ENCODE data around the gene SEMA6A.

The SEMA6A gene

DNA sequence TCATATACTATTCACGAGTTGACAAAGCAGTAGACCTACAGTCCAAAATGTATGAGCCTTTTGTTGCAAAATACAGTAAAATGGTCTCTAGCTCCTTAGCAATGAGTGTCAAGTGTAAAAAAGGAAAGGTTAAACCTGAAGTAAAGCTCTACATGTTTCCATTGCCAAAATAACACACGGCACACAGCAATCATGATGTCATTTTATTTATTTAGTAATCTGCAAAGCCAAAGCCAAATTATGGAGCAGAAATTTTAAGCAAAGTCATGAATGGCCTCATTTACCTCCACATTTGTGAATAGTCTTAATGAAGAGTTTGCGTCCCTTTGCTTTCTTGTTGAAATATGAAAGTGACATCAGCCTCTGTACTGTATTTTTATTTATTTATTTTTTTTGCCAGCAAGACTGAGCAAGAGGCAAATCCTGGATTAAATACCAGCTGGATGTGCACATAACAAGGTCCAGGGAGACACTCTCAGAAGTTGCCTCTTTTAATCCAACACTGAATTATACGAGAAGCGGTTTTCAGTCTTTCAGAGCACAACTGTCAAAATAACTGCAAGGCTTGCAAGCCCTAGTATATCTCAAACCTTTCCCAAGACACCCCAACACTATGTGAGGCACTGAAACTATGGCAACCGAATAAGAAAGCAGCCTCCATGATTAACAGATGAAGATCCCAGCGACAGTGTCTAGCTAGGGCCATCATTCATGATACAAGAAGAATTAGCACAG lies 9.7 kb downstream of the SEMA6A start:
- H3K4me3 ChIP-seq (ENCODE audit: low read depth, low read length): peak overlapping the region; percentile 98
- H3K27me3 ChIP-seq (ENCODE audit: control insufficient read depth, insufficient read depth, low read length): no peaks in the 10 kb centered on the region
- H3K9ac ChIP-seq (ENCODE audit: low read length): no peak overlapping the region
- peaks cover 75% of the 10 kb centered on the region for H3K36me3 ChIP-seq (ENCODE audit: control insufficient read depth, insufficient read depth, low read length)
- no peaks in the 10 kb centered on the region for H3K9me3 ChIP-seq (ENCODE audit: control insufficient read depth, insufficient read depth, low read depth, low read length)
- H3K27ac ChIP-seq (ENCODE audit: low read depth, low read length): no peak overlapping the region
- peaks cover 92% of the 10 kb centered on the region for H3K4me1 ChIP-seq (ENCODE audit: control insufficient read depth, insufficient read depth, low read length)

DNA sequence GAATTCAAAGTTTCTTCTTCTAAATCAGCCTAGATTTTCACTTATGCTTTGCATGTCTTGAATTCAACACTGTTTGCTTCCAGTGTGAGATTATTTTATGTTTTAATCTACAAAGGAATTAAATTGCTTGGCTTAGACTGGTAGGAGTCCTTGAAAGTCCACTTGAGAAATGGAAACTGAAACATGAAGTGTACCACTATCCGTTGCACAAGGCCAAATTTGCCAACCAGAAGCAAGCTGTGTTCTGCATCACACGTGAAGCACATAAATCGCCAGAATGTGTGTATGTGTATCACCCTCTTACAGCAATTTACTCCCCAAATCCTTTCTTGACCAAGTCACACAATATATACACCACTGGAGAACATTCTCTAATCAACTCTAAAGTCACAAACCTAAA lies 10.3 kb downstream of the SEMA6A start:
- Histone ChIP-seq H3K36me3 (ENCODE audit: control insufficient read depth, insufficient read depth, low read length) (peaks cover 69% of the 10 kb centered on the region), H3K4me3 (ENCODE audit: low read depth, low read length) (peak overlapping the region; percentile 98; the same call in 1 of the 2 replicates), H3K27ac (ENCODE audit: low read depth, low read length) (no peak overlapping the region), H3K4me1 (ENCODE audit: control insufficient read depth, insufficient read depth, low read length) (peaks cover 92% of the 10 kb centered on the region), H3K9ac (ENCODE audit: low read length) (no peak overlapping the region), H3K9me3 (ENCODE audit: control insufficient read depth, insufficient read depth, low read depth, low read length) (no peaks in the 10 kb centered on the region), H3K27me3 (ENCODE audit: control insufficient read depth, insufficient read depth, low read length) (no peaks in the 10 kb centered on the region)

DNA sequence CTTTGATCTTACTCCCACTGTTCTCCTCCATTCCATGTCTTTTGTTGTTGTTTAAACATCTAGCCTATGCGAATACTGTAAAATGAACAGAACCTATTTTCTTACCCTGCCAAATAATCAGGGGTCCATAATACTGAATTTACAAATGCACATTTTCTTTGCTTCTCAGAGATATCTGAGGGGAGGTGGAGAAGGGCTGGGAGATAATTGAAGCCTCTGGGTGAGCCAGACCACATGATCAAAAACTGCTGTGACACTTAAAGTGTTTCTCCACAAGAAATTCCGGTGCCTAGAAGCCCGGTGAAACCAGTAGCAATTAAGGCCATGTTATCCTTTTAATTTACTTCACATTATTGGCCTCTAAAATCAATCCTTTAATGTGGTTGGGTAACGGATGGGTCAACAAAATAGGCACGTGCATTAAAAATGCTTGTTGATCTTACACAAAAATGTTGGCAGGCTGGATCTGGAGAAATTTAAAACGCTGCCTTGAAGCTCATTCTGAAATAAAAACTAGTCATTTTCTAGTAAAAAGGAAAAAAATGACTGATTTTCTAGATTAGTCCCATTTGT lies 10.8 kb downstream of the SEMA6A start:
- Histone ChIP-seq H3K27ac (ENCODE audit: low read depth, low read length) (no peak overlapping the region), H3K9me3 (ENCODE audit: control insufficient read depth, insufficient read depth, low read depth, low read length) (no peaks in the 10 kb centered on the region), H3K27me3 (ENCODE audit: control insufficient read depth, insufficient read depth, low read length) (no peaks in the 10 kb centered on the region), H3K4me1 (ENCODE audit: control insufficient read depth, insufficient read depth, low read length) (peaks cover 93% of the 10 kb centered on the region), H3K36me3 (ENCODE audit: control insufficient read depth, insufficient read depth, low read length) (peaks cover 64% of the 10 kb centered on the region), H3K4me3 (ENCODE audit: low read depth, low read length) (peak overlapping the region; percentile 98), H3K9ac (ENCODE audit: low read length) (no peak overlapping the region)

DNA sequence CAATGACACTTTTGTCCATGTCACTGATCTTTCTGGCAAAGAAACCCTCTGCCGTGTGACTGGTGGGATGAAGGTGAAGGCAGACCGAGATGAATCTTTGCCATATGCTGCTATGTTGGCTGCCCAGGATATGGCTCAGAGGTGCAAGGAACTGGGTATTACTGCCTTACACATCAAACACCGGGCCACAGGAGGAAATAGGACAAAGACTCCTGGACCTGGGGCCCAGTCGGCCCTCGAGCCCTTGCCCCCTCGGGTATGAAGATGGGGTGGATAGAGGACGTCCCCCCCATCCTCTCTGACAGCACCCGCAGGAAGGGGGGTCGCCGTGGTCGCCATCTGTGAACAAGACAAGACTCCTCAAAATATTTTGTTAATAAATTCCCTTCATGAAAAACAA lies 12.0 kb downstream of the SEMA6A start:
- no peak overlapping the region for H3K27ac ChIP-seq (ENCODE audit: low read depth, low read length)
- peaks cover 90% of the 10 kb centered on the region for H3K4me1 ChIP-seq (ENCODE audit: control insufficient read depth, insufficient read depth, low read length)
- H3K27me3 ChIP-seq (ENCODE audit: control insufficient read depth, insufficient read depth, low read length): no peaks in the 10 kb centered on the region
- H3K4me3 ChIP-seq (ENCODE audit: low read depth, low read length): peak overlapping the region; percentile 98; the same call in 1 of the 2 replicates
- H3K36me3 ChIP-seq (ENCODE audit: control insufficient read depth, insufficient read depth, low read length): peaks cover 53% of the 10 kb centered on the region
- no peaks in the 10 kb centered on the region for H3K9me3 ChIP-seq (ENCODE audit: control insufficient read depth, insufficient read depth, low read depth, low read length)
- peak overlapping the region; percentile 29 for H3K9ac ChIP-seq (ENCODE audit: low read length)

DNA sequence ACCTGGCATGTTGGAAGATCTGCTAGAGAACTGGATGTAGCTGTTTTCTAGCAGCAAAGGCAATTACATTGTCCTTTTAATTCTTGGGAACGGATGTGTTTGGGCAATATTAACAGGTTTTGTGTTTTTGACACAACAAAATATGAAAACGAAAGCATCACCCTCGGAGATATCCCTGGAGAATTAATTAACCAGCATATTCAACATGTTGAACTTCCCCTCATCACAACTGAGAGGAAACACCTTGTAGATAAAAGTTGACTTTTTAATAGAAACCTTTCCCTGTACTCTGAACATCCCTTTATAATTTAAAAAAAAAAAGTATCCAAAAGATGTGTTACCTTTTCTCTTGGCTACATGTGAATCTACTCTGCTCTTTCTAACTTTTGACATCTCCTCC lies 13.0 kb downstream of the SEMA6A start:
- Histone ChIP-seq H3K4me1 (ENCODE audit: control insufficient read depth, insufficient read depth, low read length) (peaks cover 92% of the 10 kb centered on the region), H3K27ac (ENCODE audit: low read depth, low read length) (no peak overlapping the region), H3K9me3 (ENCODE audit: control insufficient read depth, insufficient read depth, low read depth, low read length) (no peaks in the 10 kb centered on the region), H3K4me3 (ENCODE audit: low read depth, low read length) (peak overlapping the region; percentile 98; the same call in 1 of the 2 replicates), H3K27me3 (ENCODE audit: control insufficient read depth, insufficient read depth, low read length) (no peaks in the 10 kb centered on the region), H3K36me3 (ENCODE audit: control insufficient read depth, insufficient read depth, low read length) (peaks cover 47% of the 10 kb centered on the region), H3K9ac (ENCODE audit: low read length) (peak overlapping the region; percentile 2)

DNA sequence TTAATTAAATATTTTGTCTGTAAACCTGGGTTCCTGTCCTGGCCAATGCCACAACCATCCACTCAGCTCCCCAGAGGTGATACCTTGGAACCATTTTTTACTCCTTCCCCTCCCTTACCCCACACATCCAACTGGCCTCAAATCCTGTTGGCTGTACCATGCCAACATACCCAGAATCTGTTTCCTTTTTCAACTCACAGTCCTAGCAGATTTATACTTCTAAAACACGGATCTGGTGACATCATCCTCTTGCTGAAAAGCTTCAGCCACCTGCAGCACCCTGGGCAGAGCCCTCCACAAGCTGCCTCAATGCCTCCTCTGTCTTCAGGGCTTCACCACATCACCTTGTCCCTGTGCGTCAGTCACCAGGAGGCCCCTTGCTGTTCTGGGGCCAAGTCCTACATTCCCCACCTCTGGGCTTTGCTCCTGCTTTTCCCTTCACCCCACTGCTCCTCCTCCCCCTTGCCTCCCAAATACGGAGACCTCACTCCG lies 14.9 kb downstream of the SEMA6A start:
- Histone ChIP-seq H3K4me3 (ENCODE audit: low read depth, low read length) (peak overlapping the region; percentile 98), H3K9me3 (ENCODE audit: control insufficient read depth, insufficient read depth, low read depth, low read length) (no peaks in the 10 kb centered on the region), H3K36me3 (ENCODE audit: control insufficient read depth, insufficient read depth, low read length) (peaks cover 31% of the 10 kb centered on the region), H3K27me3 (ENCODE audit: control insufficient read depth, insufficient read depth, low read length) (no peaks in the 10 kb centered on the region), H3K27ac (ENCODE audit: low read depth, low read length) (no peak overlapping the region), H3K9ac (ENCODE audit: low read length) (peak overlapping the region; percentile 18), H3K4me1 (ENCODE audit: control insufficient read depth, insufficient read depth, low read length) (peaks cover 89% of the 10 kb centered on the region)

DNA sequence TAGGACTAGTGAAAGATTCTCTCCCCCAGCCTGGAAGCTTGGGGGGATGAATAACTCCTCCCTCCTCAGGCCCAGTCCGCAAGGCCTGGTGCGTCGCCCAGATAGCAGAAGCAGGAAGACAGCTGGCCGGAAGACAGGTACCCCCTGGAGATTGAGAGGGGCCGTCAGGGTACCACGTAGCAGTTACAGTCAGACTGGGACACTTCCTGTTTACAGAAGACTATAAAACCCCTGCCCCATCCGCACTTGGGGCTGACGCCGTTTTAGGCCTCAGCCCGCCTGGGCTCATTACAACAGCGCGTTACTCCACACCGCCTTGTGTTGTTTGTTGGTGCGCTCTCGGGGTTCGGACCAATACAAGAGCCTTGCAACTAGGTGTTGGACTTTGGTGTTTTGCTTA lies 15.4 kb downstream of the SEMA6A start:
- H3K4me1 ChIP-seq (ENCODE audit: control insufficient read depth, insufficient read depth, low read length): peaks cover 89% of the 10 kb centered on the region

DNA sequence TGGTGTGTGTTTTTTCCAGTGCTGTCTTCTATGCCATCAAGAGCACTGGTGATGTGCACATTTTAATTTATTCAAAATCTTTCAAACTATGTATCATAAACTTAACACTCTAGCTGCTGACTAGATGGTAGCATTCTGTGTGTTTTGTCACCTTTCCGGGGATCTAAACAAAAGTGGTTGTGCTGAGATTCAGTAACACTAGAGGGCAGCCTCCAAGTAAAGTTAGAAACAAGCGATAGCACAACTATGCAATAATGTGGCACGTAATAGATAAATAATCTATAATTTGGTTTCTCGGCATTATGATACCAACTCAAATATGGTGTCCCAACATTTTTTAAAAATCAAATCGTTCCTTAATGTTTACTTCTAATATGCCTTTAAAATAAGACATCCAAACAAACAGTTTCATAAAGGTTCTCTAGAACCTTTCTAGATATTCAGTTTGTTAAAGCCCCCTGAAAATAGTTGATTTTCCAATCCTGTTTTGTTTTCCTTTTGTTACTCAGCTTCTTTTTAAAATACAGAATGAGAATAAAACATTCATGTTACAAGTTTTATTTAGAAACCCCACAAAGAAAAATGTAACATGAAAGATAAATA lies 16.9 kb downstream of the SEMA6A start:
- no peaks in the 10 kb centered on the region for H3K27me3 ChIP-seq (ENCODE audit: control insufficient read depth, insufficient read depth, low read length)
- H3K36me3 ChIP-seq (ENCODE audit: control insufficient read depth, insufficient read depth, low read length): peaks cover 21% of the 10 kb centered on the region
- no peak overlapping the region for H3K9ac ChIP-seq (ENCODE audit: low read length)
- no peaks in the 10 kb centered on the region for H3K9me3 ChIP-seq (ENCODE audit: control insufficient read depth, insufficient read depth, low read depth, low read length)
- no peak overlapping the region for H3K27ac ChIP-seq (ENCODE audit: low read depth, low read length)
- H3K4me3 ChIP-seq (ENCODE audit: low read depth, low read length): no peak overlapping the region
- peaks cover 88% of the 10 kb centered on the region for H3K4me1 ChIP-seq (ENCODE audit: control insufficient read depth, insufficient read depth, low read length)

More for the DNA sequence above, 15.4 kb downstream of the SEMA6A start:
- Histone ChIP-seq H3K27me3 (ENCODE audit: control insufficient read depth, insufficient read depth, low read length) (no peaks in the 10 kb centered on the region), H3K9ac (ENCODE audit: low read length) (peak overlapping the region; percentile 18), H3K27ac (ENCODE audit: low read depth, low read length) (no peak overlapping the region), H3K36me3 (ENCODE audit: control insufficient read depth, insufficient read depth, low read length) (peaks cover 27% of the 10 kb centered on the region), H3K4me3 (ENCODE audit: low read depth, low read length) (peak overlapping the region; percentile 98; the same call in 1 of the 2 replicates), H3K9me3 (ENCODE audit: control insufficient read depth, insufficient read depth, low read depth, low read length) (no peaks in the 10 kb centered on the region)

DNA sequence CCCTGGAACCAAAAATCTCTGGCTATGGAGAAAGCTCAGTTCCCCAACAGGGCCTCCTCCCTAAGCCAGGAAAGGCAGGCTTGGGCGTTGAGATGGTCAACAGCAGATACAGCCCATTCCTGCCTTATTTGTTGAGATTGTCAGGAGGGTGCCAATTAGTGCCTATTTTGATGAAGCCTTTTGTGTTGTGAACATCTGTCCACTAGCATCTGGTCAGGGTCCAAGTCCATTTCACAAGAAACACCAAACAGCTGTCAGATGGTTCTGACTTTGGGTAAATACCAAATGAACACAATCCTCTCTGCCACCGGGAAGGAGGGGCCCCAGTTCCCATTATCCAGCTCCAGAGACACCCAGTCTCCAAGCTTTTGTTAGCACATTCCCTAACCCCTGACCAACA lies 19.9 kb downstream of the SEMA6A start:
- H3K9ac ChIP-seq (ENCODE audit: low read length): no peak overlapping the region
- H3K9me3 ChIP-seq (ENCODE audit: control insufficient read depth, insufficient read depth, low read depth, low read length): no peaks in the 10 kb centered on the region
- H3K4me3 ChIP-seq (ENCODE audit: low read depth, low read length): peak overlapping the region; percentile 26; the same call in 1 of the 2 replicates
- H3K27ac ChIP-seq (ENCODE audit: low read depth, low read length): no peak overlapping the region
- no peaks in the 10 kb centered on the region for H3K27me3 ChIP-seq (ENCODE audit: control insufficient read depth, insufficient read depth, low read length)
- peaks cover 35% of the 10 kb centered on the region for H3K36me3 ChIP-seq (ENCODE audit: control insufficient read depth, insufficient read depth, low read length)
- H3K4me1 ChIP-seq (ENCODE audit: control insufficient read depth, insufficient read depth, low read length): peaks cover 85% of the 10 kb centered on the region

DNA sequence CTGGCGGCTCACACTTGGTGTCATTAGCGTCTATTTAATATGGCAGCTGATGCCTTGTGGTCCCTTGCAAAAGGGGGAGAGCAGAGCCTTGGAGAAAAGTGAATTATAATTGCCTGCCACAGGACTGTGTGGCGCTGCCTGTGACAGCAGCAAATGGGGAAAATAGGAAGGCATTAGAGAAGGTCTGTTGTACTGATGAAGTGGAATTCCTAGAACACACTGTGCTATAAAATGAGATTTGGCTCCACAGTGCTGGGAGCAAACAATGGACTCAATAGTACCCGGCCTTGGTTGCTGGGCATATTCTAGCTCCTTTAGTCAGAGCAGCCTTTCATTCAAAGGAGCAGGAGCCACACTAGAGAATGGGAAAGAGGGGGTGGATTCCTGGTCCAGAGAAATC lies 21.3 kb downstream of the SEMA6A start:
- H3K9ac ChIP-seq (ENCODE audit: low read length): no peak overlapping the region
- H3K36me3 ChIP-seq (ENCODE audit: control insufficient read depth, insufficient read depth, low read length): peaks cover 45% of the 10 kb centered on the region
- H3K4me3 ChIP-seq (ENCODE audit: low read depth, low read length): peak overlapping the region; percentile 9; the same call in 1 of the 2 replicates
- H3K4me1 ChIP-seq (ENCODE audit: control insufficient read depth, insufficient read depth, low read length): peaks cover 86% of the 10 kb centered on the region
- H3K27ac ChIP-seq (ENCODE audit: low read depth, low read length): no peak overlapping the region
- no peaks in the 10 kb centered on the region for H3K27me3 ChIP-seq (ENCODE audit: control insufficient read depth, insufficient read depth, low read length)
- no peaks in the 10 kb centered on the region for H3K9me3 ChIP-seq (ENCODE audit: control insufficient read depth, insufficient read depth, low read depth, low read length)

DNA sequence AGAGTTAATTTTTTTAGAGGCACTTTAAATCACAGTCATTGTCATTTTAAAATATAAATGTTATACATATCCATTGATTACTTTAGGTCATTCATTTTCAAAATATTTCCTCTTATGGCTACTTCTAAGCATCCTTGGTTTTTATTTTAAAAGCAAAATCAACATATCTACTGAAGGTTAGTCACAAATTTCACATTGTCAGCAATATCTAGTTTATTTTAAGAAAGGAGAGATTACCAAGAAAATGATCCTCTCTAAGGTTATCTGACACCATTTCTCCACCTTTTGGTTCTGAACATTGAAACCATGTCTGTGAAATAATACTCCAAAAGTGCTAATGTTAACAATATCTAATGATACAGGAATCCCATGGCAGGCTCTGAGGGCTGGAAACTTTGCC lies 24.5 kb downstream of the SEMA6A start:
- Histone ChIP-seq H3K27me3 (ENCODE audit: control insufficient read depth, insufficient read depth, low read length) (no peaks in the 10 kb centered on the region), H3K4me1 (ENCODE audit: control insufficient read depth, insufficient read depth, low read length) (peaks cover 67% of the 10 kb centered on the region), H3K36me3 (ENCODE audit: control insufficient read depth, insufficient read depth, low read length) (peaks cover 66% of the 10 kb centered on the region), H3K4me3 (ENCODE audit: low read depth, low read length) (no peak overlapping the region), H3K9me3 (ENCODE audit: control insufficient read depth, insufficient read depth, low read depth, low read length) (peaks cover 6% of the 10 kb centered on the region; the same call in 1 of the 2 replicates), H3K9ac (ENCODE audit: low read length) (no peak overlapping the region), H3K27ac (ENCODE audit: low read depth, low read length) (no peak overlapping the region)
